ENCODE data around the gene ALS2CL.
"Not testable (repeated sequence)": the region's sequence is repeated elsewhere in the genome, so short reads cannot be mapped to it uniquely, and the experiment has no call there.

ALS2CL gene

GRCh38 chr3:46708401-46709156 is 15.1 kb upstream of the ALS2CL start:
- H3K4me3 ChIP-seq (ENCODE audit: control insufficient read depth, low read depth, low read length), result no peak overlapping the region
- no peak for TF ChIP-seq CTCF (IDR thresholded peaks at IDR 0.05; ENCODE audit: control insufficient read depth, insufficient read depth, low read depth, low read length, missing control alignments)
- DNase-seq (ENCODE audit: low read depth), result no peak

GRCh38 chr3:46707601-46708011 is 14.1 kb upstream of the ALS2CL start:
- DNase-seq (ENCODE audit: low read depth), result no peak
- H3K4me3 ChIP-seq (ENCODE audit: control insufficient read depth, low read depth, low read length), result no peak overlapping the region
- TF ChIP-seq CTCF (IDR thresholded peaks at IDR 0.05; ENCODE audit: control insufficient read depth, insufficient read depth, low read depth, low read length, missing control alignments), result no peak

- no peak for DNase-seq (ENCODE audit: low read depth)
- H3K4me3 ChIP-seq (ENCODE audit: control insufficient read depth, low read depth, low read length), result no peak overlapping the region
- no peak for TF ChIP-seq CTCF (IDR thresholded peaks at IDR 0.05; ENCODE audit: control insufficient read depth, insufficient read depth, low read depth, low read length, missing control alignments)
Measured at GRCh38 chr3:46706771-46707582, 13.5 kb upstream of the ALS2CL start.

GRCh38 chr3:46705751-46706552 is 12.5 kb upstream of the ALS2CL start:
- peak; percentile 28 for DNase-seq (ENCODE audit: low read depth)
- no peak overlapping the region for H3K4me3 ChIP-seq (ENCODE audit: control insufficient read depth, low read depth, low read length)
- peak; percentile 31 for TF ChIP-seq CTCF (IDR thresholded peaks at IDR 0.05; ENCODE audit: control insufficient read depth, insufficient read depth, low read depth, low read length, missing control alignments)

GRCh38 chr3:46705022-46705530 is 11.6 kb upstream of the ALS2CL start:
- no peak overlapping the region for H3K4me3 ChIP-seq (ENCODE audit: control insufficient read depth, low read depth, low read length)
- peak; percentile 98 for TF ChIP-seq CTCF (IDR thresholded peaks at IDR 0.05; ENCODE audit: control insufficient read depth, insufficient read depth, low read depth, low read length, missing control alignments)
- peak; percentile 10 for DNase-seq (ENCODE audit: low read depth)

- DNase-seq (ENCODE audit: low read depth); H3K4me3 ChIP-seq (ENCODE audit: control insufficient read depth, low read depth, low read length): not testable (repeated sequence)
Measured at GRCh38 chr3:46704346-46704745, 10.9 kb upstream of the ALS2CL start.
